NCI-H526 (cell line): ENCODE data around the gene DPEP2NB.
"Not testable (repeated sequence)": the region's sequence is repeated elsewhere in the genome, so short reads cannot be mapped to it uniquely, and the experiment has no call there.

Experiments used
- DNase-seq, 2 experiments: peaks; one replicate each; lab custom pipeline; 2025; lab: John Stamatoyannopoulos, UW

The DPEP2NB gene

GRCh38 chr16:67982011-67982696 lies 33.6 kb downstream of the DPEP2NB start:
- DNase-seq, result no peak

GRCh38 chr16:67979955-67980678 lies 35.6 kb downstream of the DPEP2NB start, which contains the start of gene DPEP3:
DPEP3 (minus strand) TSS chr16:67980499; CDS start chr16:67980380, 119 bp downstream.
- no peak for DNase-seq

- no peak for DNase-seq
These were observed 38.1 kb downstream of the DPEP2NB start for GRCh38 chr16:67977469-67978227.

GRCh38 chr16:67977005-67977404 lies 38.7 kb downstream of the DPEP2NB start:
- DNase-seq, result no peak

GRCh38 chr16:67976205-67976604 lies 39.5 kb downstream of the DPEP2NB start:
- no peak for DNase-seq

- no peak for DNase-seq
These were observed 40.2 kb downstream of the DPEP2NB start for GRCh38 chr16:67975321-67976105.

GRCh38 chr16:67972285-67972684 lies 43.4 kb downstream of the DPEP2NB start:
- not testable (repeated sequence) for DNase-seq

- no peak for DNase-seq
These were observed 44.6 kb downstream of the DPEP2NB start for GRCh38 chr16:67971111-67971510.

- DNase-seq, result no peak
These were observed 46.3 kb downstream of the DPEP2NB start for GRCh38 chr16:67969254-67970039.

GRCh38 chr16:67968400-67969253 lies 47.1 kb downstream of the DPEP2NB start, which contains the start of gene SLC12A4:
SLC12A4 (minus strand) TSS chr16:67968637; CDS start chr16:67968553, 84 bp downstream.
- peak in 1 of 2 experiments; percentile 20 for DNase-seq

- no peak for DNase-seq
These were observed 47.7 kb downstream of the DPEP2NB start for GRCh38 chr16:67967958-67968399.

- no peak for DNase-seq
These were observed 48.3 kb downstream of the DPEP2NB start for GRCh38 chr16:67967183-67967957.

GRCh38 chr16:67966549-67967182 lies 49.0 kb downstream of the DPEP2NB start:
- DNase-seq, result no peak

GRCh38 chr16:67965668-67966548 lies 49.8 kb downstream of the DPEP2NB start:
- DNase-seq, result peak in 1 of 2 experiments; percentile 27

GRCh38 chr16:67964477-67965131 lies 51.1 kb downstream of the DPEP2NB start:
- DNase-seq, result no peak

GRCh38 chr16:67963662-67964321 lies 51.9 kb downstream of the DPEP2NB start:
- DNase-seq, result no peak
